ENCODE measurements around the gene TYRP1.
A peak's percentile ranks its signal among the peaks of the same experiment; 100 is the strongest.

TYRP1 gene

DNA sequence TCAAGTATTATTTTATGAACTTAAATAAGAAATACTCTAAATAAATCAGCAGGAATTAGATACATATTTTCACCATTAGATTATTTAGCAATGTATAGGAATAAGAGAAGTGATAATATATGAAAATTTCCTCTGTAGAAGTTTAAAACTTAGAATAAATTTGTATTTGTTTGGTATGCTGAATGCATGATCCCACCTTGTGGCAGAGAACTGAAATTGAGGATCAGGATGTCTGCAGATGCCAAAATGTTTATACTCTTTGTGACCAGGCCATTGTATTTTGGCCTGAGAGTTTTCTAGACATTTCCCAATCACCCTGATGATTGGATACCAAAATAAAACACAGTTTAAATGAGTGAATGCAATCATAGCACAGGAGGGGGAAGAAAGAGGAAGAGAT is 6.3 kb downstream of the TYRP1 start:
- no peak for DNase-seq (ENCODE audit: low read depth)
- TF ChIP-seq, protein P1, sequence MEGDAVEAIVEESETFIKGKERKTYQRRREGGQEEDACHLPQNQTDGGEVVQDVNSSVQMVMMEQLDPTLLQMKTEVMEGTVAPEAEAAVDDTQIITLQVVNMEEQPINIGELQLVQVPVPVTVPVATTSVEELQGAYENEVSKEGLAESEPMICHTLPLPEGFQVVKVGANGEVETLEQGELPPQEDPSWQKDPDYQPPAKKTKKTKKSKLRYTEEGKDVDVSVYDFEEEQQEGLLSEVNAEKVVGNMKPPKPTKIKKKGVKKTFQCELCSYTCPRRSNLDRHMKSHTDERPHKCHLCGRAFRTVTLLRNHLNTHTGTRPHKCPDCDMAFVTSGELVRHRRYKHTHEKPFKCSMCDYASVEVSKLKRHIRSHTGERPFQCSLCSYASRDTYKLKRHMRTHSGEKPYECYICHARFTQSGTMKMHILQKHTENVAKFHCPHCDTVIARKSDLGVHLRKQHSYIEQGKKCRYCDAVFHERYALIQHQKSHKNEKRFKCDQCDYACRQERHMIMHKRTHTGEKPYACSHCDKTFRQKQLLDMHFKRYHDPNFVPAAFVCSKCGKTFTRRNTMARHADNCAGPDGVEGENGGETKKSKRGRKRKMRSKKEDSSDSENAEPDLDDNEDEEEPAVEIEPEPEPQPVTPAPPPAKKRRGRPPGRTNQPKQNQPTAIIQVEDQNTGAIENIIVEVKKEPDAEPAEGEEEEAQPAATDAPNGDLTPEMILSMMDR (IDR thresholded peaks at IDR 0.05; ENCODE audit: control insufficient read depth, insufficient read depth, low read depth, low read length, missing control alignments) = peak; percentile 48
- no peak overlapping the region for H3K4me3 ChIP-seq (ENCODE audit: control insufficient read depth, low read depth, low read length)

DNA sequence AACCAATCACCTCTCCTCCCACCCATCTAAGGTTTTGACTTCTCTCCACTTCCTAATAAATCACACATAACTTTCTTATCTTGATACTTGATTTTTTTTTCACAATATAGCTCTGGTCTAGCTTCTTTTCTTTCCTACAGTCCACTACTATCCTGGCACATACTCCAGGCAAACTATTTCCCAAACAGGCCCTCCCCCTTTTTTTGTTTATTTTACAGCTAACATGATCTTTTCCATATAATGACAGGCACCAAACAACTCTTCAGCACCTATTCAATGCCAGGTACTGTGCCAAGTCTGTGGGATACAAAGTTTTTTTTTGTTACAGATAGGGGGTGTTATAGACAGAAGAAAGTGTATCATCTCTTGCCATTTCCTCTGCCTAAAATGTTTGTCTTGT is 7.9 kb downstream of the TYRP1 start:
- no peak for DNase-seq (ENCODE audit: low read depth)
- H3K4me3 ChIP-seq (ENCODE audit: control insufficient read depth, low read depth, low read length) = no peak overlapping the region
- TF ChIP-seq, protein P1 (IDR thresholded peaks at IDR 0.05; ENCODE audit: control insufficient read depth, insufficient read depth, low read depth, low read length, missing control alignments) = no peak

- TF ChIP-seq, protein P1 (IDR thresholded peaks at IDR 0.05; ENCODE audit: control insufficient read depth, insufficient read depth, low read depth, low read length, missing control alignments) = peak; percentile 75
- no peak overlapping the region for H3K4me3 ChIP-seq (ENCODE audit: control insufficient read depth, low read depth, low read length)
- DNase-seq (ENCODE audit: low read depth) = peak; percentile 59
Measured at GRCh38 chr9:12702160-12702758, 9.1 kb downstream of the TYRP1 start.

GRCh38 chr9:12703996-12704395 is 10.8 kb downstream of the TYRP1 start:
- no peak overlapping the region for H3K4me3 ChIP-seq (ENCODE audit: control insufficient read depth, low read depth, low read length)
- TF ChIP-seq, protein P1 (IDR thresholded peaks at IDR 0.05; ENCODE audit: control insufficient read depth, insufficient read depth, low read depth, low read length, missing control alignments) = no peak
- DNase-seq (ENCODE audit: low read depth) = no peak

GRCh38 chr9:12705738-12706391 is 12.7 kb downstream of the TYRP1 start:
- H3K4me3 ChIP-seq (ENCODE audit: control insufficient read depth, low read depth, low read length) = no peak overlapping the region
- TF ChIP-seq, protein P1 (IDR thresholded peaks at IDR 0.05; ENCODE audit: control insufficient read depth, insufficient read depth, low read depth, low read length, missing control alignments) = no peak
- DNase-seq (ENCODE audit: low read depth) = no peak

DNA sequence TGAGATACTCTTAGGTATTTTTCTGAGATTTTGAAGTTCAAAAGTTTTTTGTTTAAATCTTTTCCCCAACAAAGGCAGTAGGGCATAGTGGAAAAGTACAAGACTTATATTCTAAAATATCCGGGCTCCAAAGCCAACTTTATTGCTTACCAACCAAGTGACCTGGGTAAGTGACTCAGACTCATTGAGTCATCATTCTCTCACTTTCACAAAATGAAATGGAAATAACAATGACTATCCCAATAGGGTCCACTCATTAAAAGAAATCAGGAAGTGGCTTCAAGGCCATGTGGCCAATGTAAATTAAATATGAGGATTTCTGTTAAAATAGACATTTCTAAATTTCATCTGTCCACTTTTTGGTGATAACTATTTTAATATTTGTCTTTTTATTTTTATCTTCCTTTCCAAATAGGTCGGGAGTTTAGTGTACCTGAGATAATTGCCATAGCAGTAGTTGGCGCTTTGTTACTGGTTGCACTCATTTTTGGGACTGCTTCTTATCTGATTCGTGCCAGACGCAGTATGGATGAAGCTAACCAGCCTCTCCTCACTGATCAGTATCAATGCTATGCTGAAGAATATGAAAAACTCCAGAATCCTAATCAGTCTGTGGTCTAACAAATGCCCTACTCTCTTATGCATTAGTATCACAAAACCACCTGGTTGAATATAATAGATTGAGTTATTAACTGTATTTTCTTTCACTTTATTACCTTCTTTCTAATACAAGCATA is 15.5 kb downstream of the TYRP1 start:
- DNase-seq (ENCODE audit: low read depth) = peak; percentile 40
- no peak overlapping the region for H3K4me3 ChIP-seq (ENCODE audit: control insufficient read depth, low read depth, low read length)
- TF ChIP-seq, protein P1 (IDR thresholded peaks at IDR 0.05; ENCODE audit: control insufficient read depth, insufficient read depth, low read depth, low read length, missing control alignments) = no peak

All from AG09309 (cell line).